CD14-positive monocyte (primary cell): ENCODE measurements around the gene SPPL3. TPM values are rescaled to one million over a fixed set of nuclear protein-coding genes. Genes with fewer than 3 reads are reported as not detected.

ENCODE experiments used
- DNase-seq, 3 donors: peaks; one replicate each; pipeline ENCODE4 v3.0.0-alpha.2; 2011 to 2022
- H2AFZ ChIP-seq: 2 replicates; pipeline ENCODE4 v1.6.0; 2012; ENCODE audit warnings: mild to moderate bottlenecking, low read depth, low read length, inconsistent platforms; ENCODE audit not compliant: insufficient read depth, poor library complexity, severe bottlenecking
- H3K27ac ChIP-seq, 2 donors: 1 replicate in 1 of 2; 2 replicates in 1 of 2; pipeline ENCODE4 v1.5.1; 2012 to 2013; ENCODE audit warnings: low read length in 2 of 2, control low read depth in 1 of 2, inconsistent platforms in 1 of 2, low read depth in 1 of 2, mild to moderate bottlenecking in 1 of 2
- H3K27me3 ChIP-seq, 2 donors: one replicate each; pipeline versions ENCODE4 v1.6.0 to v1.6.1; 2011 to 2013; ENCODE audit warnings: low read length in 2 of 2; ENCODE audit not compliant: control insufficient read depth in 2 of 2, insufficient read depth in 2 of 2
- H3K36me3 ChIP-seq, 2 donors: replicated peaks in 1 of 2; 1 replicate in 1 of 2; 2 replicates in 1 of 2; pipeline versions ENCODE4 v1.5.1 to v1.6.1; 2012 to 2013; ENCODE audit warnings: low read length in 2 of 2, control low read depth in 1 of 2, inconsistent platforms in 1 of 2, mild to moderate bottlenecking in 1 of 2; ENCODE audit not compliant: insufficient read depth in 2 of 2, control insufficient read depth in 1 of 2
- H3K4me1 ChIP-seq, 2 donors: 1 replicate in 1 of 2; 2 replicates in 1 of 2; pipeline versions ENCODE4 v1.5.1 to v1.6.1; 2012 to 2013; ENCODE audit warnings: low read length in 2 of 2, control low read depth in 1 of 2, inconsistent platforms in 1 of 2, mild to moderate bottlenecking in 1 of 2, moderate library complexity in 1 of 2; ENCODE audit not compliant: insufficient read depth in 2 of 2, control insufficient read depth in 1 of 2
- H3K4me2 ChIP-seq: replicated peaks from 2 replicates; pipeline ENCODE3; 2012; ENCODE audit warnings: low read length, moderate library complexity, mild to moderate bottlenecking; ENCODE audit not compliant: poor library complexity, severe bottlenecking; ENCODE audit errors: extremely low read depth
- H3K4me3 ChIP-seq, 3 experiments: fragments of 200-600 bp in 1 of 3; sonication (generic) in 1 of 3; replicated peaks in 1 of 3; 1 replicate in 2 of 3; 2 replicates in 1 of 3; pipeline ENCODE4 v1.5.1; 2011 to 2013; ENCODE audit warnings: low read length in 3 of 3, mild to moderate bottlenecking in 3 of 3, control low read depth in 2 of 3, low read depth in 2 of 3, inconsistent platforms in 1 of 3, moderate library complexity in 1 of 3
- H3K79me2 ChIP-seq: 2 replicates; pipeline ENCODE4 v1.6.0; 2012; ENCODE audit warnings: mild to moderate bottlenecking, control low read depth, inconsistent platforms, low read length, moderate library complexity; ENCODE audit not compliant: insufficient read depth
- H3K9ac ChIP-seq: 2 replicates; pipeline ENCODE4 v1.6.0; 2017; ENCODE audit warnings: low read length, mild to moderate bottlenecking; ENCODE audit not compliant: insufficient read depth, poor library complexity, severe bottlenecking
- H3K9me3 ChIP-seq, 2 donors: replicated peaks in 1 of 2; 1 replicate in 1 of 2; 2 replicates in 1 of 2; pipeline versions ENCODE4 v1.5.1 to v1.6.1; 2012 to 2013; ENCODE audit warnings: low read length in 2 of 2, control low read depth in 1 of 2; ENCODE audit not compliant: control insufficient read depth in 1 of 2, insufficient read depth in 1 of 2
- H4K20me1 ChIP-seq: 2 replicates; pipeline ENCODE4 v1.6.0; 2012; ENCODE audit warnings: mild to moderate bottlenecking, low read length, control low read depth, moderate library complexity; ENCODE audit not compliant: insufficient read depth
- H3K27ac Mint-ChIP-seq, 7 donors: one replicate each; pipeline ENCODE4 v1.8.0; 2020; ENCODE audit warnings: mild to moderate bottlenecking in 7 of 7, mixed read lengths in 7 of 7, moderate library complexity in 6 of 7, inconsistent platforms in 2 of 7
- H3K27me3 Mint-ChIP-seq, 3 donors: one replicate each; pipeline ENCODE4 v1.8.0; 2021 to 2022; ENCODE audit warnings: low read depth in 3 of 3, mild to moderate bottlenecking in 3 of 3, mixed read lengths in 3 of 3, moderate library complexity in 3 of 3, inconsistent platforms in 1 of 3
- H3K36me3 Mint-ChIP-seq, 2 donors: one replicate each; pipeline ENCODE4 v1.8.0; 2020; ENCODE audit warnings: mixed read lengths in 2 of 2, inconsistent platforms in 1 of 2, mild to moderate bottlenecking in 1 of 2
- H3K4me1 Mint-ChIP-seq: one replicate; pipeline ENCODE4 v1.8.0; 2020; ENCODE audit warnings: mild to moderate bottlenecking, mixed read lengths
- H3K4me3 Mint-ChIP-seq, 2 donors: one replicate each; pipeline ENCODE4 v1.8.0; 2020; ENCODE audit warnings: mild to moderate bottlenecking in 2 of 2, mixed read lengths in 2 of 2, moderate library complexity in 1 of 2
- H3K9me3 Mint-ChIP-seq, 7 donors: one replicate each; pipeline ENCODE4 v1.8.0; 2020 to 2022; ENCODE audit warnings: mixed read lengths in 7 of 7, mild to moderate bottlenecking in 6 of 7, moderate library complexity in 6 of 7, inconsistent platforms in 2 of 7
- CTCF ChIP-seq: fragments of 200-600 bp; IDR thresholded peaks from one replicate; pipeline ENCODE4 v1.8.0; 2022; ENCODE audit warnings: antibody characterized with exemption, mild to moderate bottlenecking
- WGBS: methylation state at CpG from one replicate; pipeline ENCODE4 v1.1.5; 2013; ENCODE audit warnings: missing lambda C conversion rate; ENCODE audit not compliant: insufficient coverage; 5-methylcytosine and 5-hydroxymethylcytosine counted together
- intact Hi-C, 2 donors: fragments of 100-400 bp; cut with micrococcal nuclease; formaldehyde crosslinking; loops; one replicate each; pipeline versions ENCODE4 v1.15.0 to v1.15.1; 2023
- polyA plus RNA-seq, 3 donors: library from polyadenylated mRNA; depleted of rRNA in 1 of 3; unstranded in 2 of 3; stranded (reverse) in 1 of 3; fragments of 300-500 nt in 2 of 3; fragments of >200 nt in 1 of 3; fragmentation: Illumina TruSeq in 2 of 3; gene quantifications; 1 replicate in 2 of 3; 2 replicates in 1 of 3; pipeline ENCODE4 v1.2.3, GENCODE V29; 2012 to 2021

Gene SPPL3
- polyA plus RNA-seq, 3 donors, result 14.5 to 18.6 (median 18.5) TPM

- peaks cover 12 to 15% of the 10 kb centered on the region in 2 donors for H3K9me3 ChIP-seq
- TF ChIP-seq CTCF, result no peak
- no peak overlapping the region for H3K27ac ChIP-seq
- Mint-ChIP-seq H3K4me3 (no peak overlapping the region), H3K27ac (no peak overlapping the region), H3K27me3 (peaks cover 0 to 2% (median 2%) of the 10 kb centered on the region in 3 donors), H3K4me1 (no peaks in the 10 kb centered on the region), H3K36me3 (peaks cover 2 to 4% of the 10 kb centered on the region in 2 donors), H3K9me3 (peaks cover 9 to 22% (median 17%) of the 10 kb centered on the region in 7 donors)
- H2AFZ ChIP-seq, result no peak overlapping the region
- 96% methylated on average over 3 of the region's 3 CpGs for WGBS
- H3K4me1 ChIP-seq, result no peaks in the 10 kb centered on the region
- H3K4me3 ChIP-seq, result no peak overlapping the region
- H3K4me2 ChIP-seq, result no peak overlapping the region
- H3K27me3 ChIP-seq, result no peaks in the 10 kb centered on the region
- no peak overlapping the region for H3K9ac ChIP-seq
- no peaks in the 10 kb centered on the region for H4K20me1 ChIP-seq
- H3K36me3 ChIP-seq, result no peaks in the 10 kb centered on the region
- H3K79me2 ChIP-seq, result no peaks in the 10 kb centered on the region
- DNase-seq, result no peak
- intact Hi-C loops, result no loop called here
Observed at GRCh38 chr12:120922279-120922678, 18.1 kb upstream of the SPPL3 start.

- no peaks in the 10 kb centered on the region for H3K4me1 ChIP-seq
- H2AFZ ChIP-seq, result no peak overlapping the region
- no peaks in the 10 kb centered on the region for H3K36me3 ChIP-seq
- Mint-ChIP-seq H3K27me3 (peaks cover 0 to 2% (median 2%) of the 10 kb centered on the region in 3 donors), H3K9me3 (peaks cover 13 to 29% (median 22%) of the 10 kb centered on the region in 7 donors), H3K4me3 (no peak overlapping the region), H3K4me1 (no peaks in the 10 kb centered on the region), H3K36me3 (peaks cover 2 to 4% of the 10 kb centered on the region in 2 donors), H3K27ac (no peak overlapping the region)
- H4K20me1 ChIP-seq, result no peaks in the 10 kb centered on the region
- no peak for TF ChIP-seq CTCF
- no peak overlapping the region for H3K27ac ChIP-seq
- H3K9me3 ChIP-seq, result peaks cover 12 to 21% of the 10 kb centered on the region in 2 donors
- DNase-seq, result no peak
- no peak overlapping the region for H3K4me3 ChIP-seq
- no peaks in the 10 kb centered on the region for H3K27me3 ChIP-seq
- H3K4me2 ChIP-seq, result no peak overlapping the region
- no peak overlapping the region for H3K9ac ChIP-seq
- no peaks in the 10 kb centered on the region for H3K79me2 ChIP-seq
- intact Hi-C loops, result no loop called here
Observed at GRCh38 chr12:120921637-120922036, 17.5 kb upstream of the SPPL3 start.
